HUES6 (cell line): Measurements from ENCODE around the gene CCRL2.
"Not testable (repeated sequence)": the region's sequence is repeated elsewhere in the genome, so short reads cannot be mapped to it uniquely, and the experiment has no call there.

Experiments
- H3K27ac ChIP-seq: 2 replicates; pipeline ENCODE4 v1.7.0; 2013; ENCODE audit warnings: low read depth, mild to moderate bottlenecking, low read length, inconsistent platforms
- H3K27me3 ChIP-seq: 2 replicates; pipeline ENCODE4 v1.6.1; 2013; ENCODE audit warnings: low read length; ENCODE audit not compliant: control insufficient read depth, insufficient read depth
- H3K36me3 ChIP-seq: 2 replicates; pipeline ENCODE4 v1.6.1; 2013; ENCODE audit warnings: low read length; ENCODE audit not compliant: control insufficient read depth, insufficient read depth
- H3K4me1 ChIP-seq: 2 replicates; pipeline ENCODE4 v1.6.1; 2013; ENCODE audit warnings: low read length; ENCODE audit not compliant: control insufficient read depth, insufficient read depth
- H3K4me3 ChIP-seq: 2 replicates; pipeline ENCODE4 v1.5.1; 2013; ENCODE audit warnings: low read depth, low read length
- H3K9ac ChIP-seq: one replicate; pipeline ENCODE4 v1.6.1; 2013; ENCODE audit warnings: mild to moderate bottlenecking, low read length
- H3K9me3 ChIP-seq: 2 replicates; pipeline ENCODE4 v1.6.1; 2013; ENCODE audit warnings: low read depth, low read length; ENCODE audit not compliant: control insufficient read depth, insufficient read depth

The CCRL2 gene

GRCh38 chr3:46395766-46396530 is 11.1 kb upstream of the CCRL2 start:
- Histone ChIP-seq H3K27ac (no peak overlapping the region), H3K9me3 (no peaks in the 10 kb centered on the region), H3K4me3 (no peak overlapping the region), H3K4me1 (peaks cover 20% of the 10 kb centered on the region; the same call in 1 of the 2 replicates), H3K27me3 (no peaks in the 10 kb centered on the region), H3K9ac (no peak overlapping the region), H3K36me3 (no peaks in the 10 kb centered on the region)

- Histone ChIP-seq H3K4me3 (no peak overlapping the region), H3K27me3 (no peaks in the 10 kb centered on the region), H3K36me3 (no peaks in the 10 kb centered on the region), H3K27ac (no peak overlapping the region), H3K9ac (no peak overlapping the region), H3K4me1 (peaks cover 15% of the 10 kb centered on the region; the same call in 1 of the 2 replicates), H3K9me3 (no peaks in the 10 kb centered on the region)
Measured at GRCh38 chr3:46397111-46397510, 9.9 kb upstream of the CCRL2 start.

GRCh38 chr3:46398186-46398955 is 8.7 kb upstream of the CCRL2 start:
- peaks cover 7% of the 10 kb centered on the region; the same call in 1 of the 2 replicates for H3K4me1 ChIP-seq
- no peaks in the 10 kb centered on the region for H3K36me3 ChIP-seq
- H3K27me3 ChIP-seq: no peaks in the 10 kb centered on the region
- no peak overlapping the region for H3K4me3 ChIP-seq
- no peaks in the 10 kb centered on the region for H3K9me3 ChIP-seq
- H3K9ac ChIP-seq: no peak overlapping the region
- no peak overlapping the region for H3K27ac ChIP-seq

DNA sequence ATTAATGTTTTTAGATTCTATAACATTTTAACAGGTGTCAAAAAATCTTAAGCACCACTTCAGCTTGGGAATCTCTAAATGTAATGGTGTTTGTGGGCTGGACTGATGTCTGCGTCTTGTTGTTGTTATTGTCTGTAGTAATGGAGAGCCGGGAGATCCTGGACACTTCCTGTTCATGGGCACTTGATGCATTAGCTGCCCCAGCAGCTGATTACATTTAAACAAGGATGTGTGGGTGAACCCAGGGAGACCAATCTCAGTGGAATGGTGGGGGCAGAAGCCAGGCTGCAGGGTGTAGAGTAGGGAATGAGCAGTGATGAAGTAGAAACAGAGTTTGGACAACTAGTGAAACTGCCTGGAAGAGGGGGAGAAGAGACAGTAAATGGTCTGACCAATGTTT is 8.0 kb upstream of the CCRL2 start:
- Histone ChIP-seq H3K36me3 (no peaks in the 10 kb centered on the region), H3K4me3 (no peak overlapping the region), H3K9ac (no peak overlapping the region), H3K27ac (no peak overlapping the region), H3K27me3 (no peaks in the 10 kb centered on the region), H3K4me1 (peaks cover 2% of the 10 kb centered on the region; the same call in 1 of the 2 replicates), H3K9me3 (no peaks in the 10 kb centered on the region)

GRCh38 chr3:46399557-46399956 is 7.5 kb upstream of the CCRL2 start:
- no peaks in the 10 kb centered on the region for H3K9me3 ChIP-seq
- H3K27ac ChIP-seq: no peak overlapping the region
- H3K9ac ChIP-seq: no peak overlapping the region
- H3K36me3 ChIP-seq: no peaks in the 10 kb centered on the region
- H3K4me3 ChIP-seq: no peak overlapping the region
- no peaks in the 10 kb centered on the region for H3K27me3 ChIP-seq
- H3K4me1 ChIP-seq: no peaks in the 10 kb centered on the region; the same call in 1 of the 2 replicates

- H3K36me3 ChIP-seq: no peaks in the 10 kb centered on the region
- H3K27ac ChIP-seq: no peak overlapping the region
Measured at GRCh38 chr3:46400000-46400734, 6.9 kb upstream of the CCRL2 start.

DNA sequence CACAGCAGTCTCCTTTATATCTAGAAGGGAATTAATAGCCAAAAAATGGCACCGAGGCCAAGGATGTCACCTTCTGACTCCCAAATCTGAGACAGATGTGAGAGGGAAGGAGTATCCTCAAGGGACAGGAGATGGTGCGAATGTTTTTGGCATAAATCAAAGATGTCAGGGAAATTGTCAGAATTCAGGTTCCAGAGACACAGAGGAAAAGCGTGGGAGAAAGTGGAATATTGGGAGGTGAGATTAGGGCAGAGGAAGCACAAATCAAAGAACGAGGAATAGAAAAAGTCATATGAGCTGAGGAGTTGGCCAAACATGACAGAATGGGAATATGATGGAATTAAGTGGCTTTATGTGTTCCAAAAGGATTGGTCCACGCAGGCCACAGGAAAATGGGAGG is 6.2 kb upstream of the CCRL2 start:
- Histone ChIP-seq H3K9ac (no peak overlapping the region), H3K4me1 (no peaks in the 10 kb centered on the region; the same call in 1 of the 2 replicates), H3K36me3 (no peaks in the 10 kb centered on the region), H3K27me3 (no peaks in the 10 kb centered on the region), H3K9me3 (no peaks in the 10 kb centered on the region), H3K27ac (no peak overlapping the region), H3K4me3 (no peak overlapping the region)

More at GRCh38 chr3:46400000-46400734, 6.9 kb upstream of the CCRL2 start:
- Histone ChIP-seq H3K9ac (no peak overlapping the region), H3K9me3 (no peaks in the 10 kb centered on the region), H3K27me3 (no peaks in the 10 kb centered on the region), H3K4me1 (no peaks in the 10 kb centered on the region; the same call in 1 of the 2 replicates), H3K4me3 (no peak overlapping the region)

- H3K27me3 ChIP-seq: no peaks in the 10 kb centered on the region
- H3K9me3 ChIP-seq: no peaks in the 10 kb centered on the region
- no peaks in the 10 kb centered on the region; the same call in 1 of the 2 replicates for H3K4me1 ChIP-seq
- H3K36me3 ChIP-seq: no peaks in the 10 kb centered on the region
- no peak overlapping the region for H3K27ac ChIP-seq
- no peak overlapping the region for H3K4me3 ChIP-seq
- no peak overlapping the region for H3K9ac ChIP-seq
Measured at GRCh38 chr3:46401579-46401978, 5.5 kb upstream of the CCRL2 start.

DNA sequence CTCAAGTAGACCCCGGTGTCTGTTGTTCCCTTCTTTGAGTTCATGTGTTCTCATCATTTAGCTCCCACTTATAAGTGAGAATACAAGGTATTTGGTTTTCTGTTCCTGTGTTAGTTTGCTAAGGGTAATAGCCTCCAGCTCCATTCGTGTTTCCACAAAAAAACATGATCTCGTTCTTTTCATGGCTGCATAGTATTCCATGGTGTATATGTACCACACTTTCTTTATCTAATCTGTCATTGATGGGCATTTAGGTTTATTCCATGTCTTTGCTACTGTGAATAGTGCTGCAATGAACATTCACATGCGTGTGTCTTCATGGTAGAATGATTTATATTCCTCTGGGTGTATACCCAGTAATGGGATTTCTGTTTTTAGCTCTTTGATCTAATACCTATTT is 4.2 kb upstream of the CCRL2 start:
- H3K4me3 ChIP-seq, H3K27ac ChIP-seq, H3K9ac ChIP-seq, H3K4me1 ChIP-seq, H3K27me3 ChIP-seq, H3K9me3 ChIP-seq, H3K36me3 ChIP-seq: not testable (repeated sequence)

- H3K36me3 ChIP-seq: no peaks in the 10 kb centered on the region
- no peaks in the 10 kb centered on the region; the same call in 1 of the 2 replicates for H3K4me1 ChIP-seq
- H3K4me3 ChIP-seq: no peak overlapping the region
- H3K9ac ChIP-seq: no peak overlapping the region
- H3K27ac ChIP-seq: no peak overlapping the region
- no peaks in the 10 kb centered on the region for H3K27me3 ChIP-seq
- H3K9me3 ChIP-seq: no peaks in the 10 kb centered on the region
Measured at GRCh38 chr3:46405301-46406019, 1.6 kb upstream of the CCRL2 start.
